GM18867 (cell line): ENCODE data around the gene ARFRP1.

Source experiments
- ATAC-seq: cut with Tn5 transposase; IDR thresholded peaks from one replicate; pipeline ENCODE4 v1.9.1; 2021; ENCODE audit warnings: mild to moderate bottlenecking, moderate library complexity; ENCODE audit not compliant: unreplicated experiment

ARFRP1 gene

GRCh38 chr20:63744158-63744557 is 36.4 kb upstream of the ARFRP1 start:
- ATAC-seq: no peak

- ATAC-seq: no peak
These were observed 35.6 kb upstream of the ARFRP1 start for GRCh38 chr20:63743210-63743970.

GRCh38 chr20:63742381-63743024 is 34.7 kb upstream of the ARFRP1 start:
- no peak for ATAC-seq

- no peak for ATAC-seq
These were observed 34.1 kb upstream of the ARFRP1 start for GRCh38 chr20:63741676-63742380.

GRCh38 chr20:63741354-63741675 is 33.5 kb upstream of the ARFRP1 start:
- ATAC-seq: no peak

GRCh38 chr20:63740627-63741353 is 33.0 kb upstream of the ARFRP1 start:
- no peak for ATAC-seq

- no peak for ATAC-seq
These were observed 32.4 kb upstream of the ARFRP1 start for GRCh38 chr20:63740070-63740626.

GRCh38 chr20:63739130-63740069 is 31.6 kb upstream of the ARFRP1 start, which contains the start of gene SLC2A4RG:
SLC2A4RG (plus strand) TSS chr20:63739776; CDS start chr20:63739913, 137 bp downstream.
- peak; percentile 42 for ATAC-seq

- no peak for ATAC-seq
These were observed 30.9 kb upstream of the ARFRP1 start for GRCh38 chr20:63738687-63739129.

GRCh38 chr20:63737945-63738686 is 30.3 kb upstream of the ARFRP1 start:
- no peak for ATAC-seq

GRCh38 chr20:63737695-63737944 is 29.8 kb upstream of the ARFRP1 start:
- no peak for ATAC-seq

- ATAC-seq: no peak
These were observed 29.3 kb upstream of the ARFRP1 start for GRCh38 chr20:63736893-63737694.

GRCh38 chr20:63735859-63736718 is 28.3 kb upstream of the ARFRP1 start, which contains the start of gene LIME1:
LIME1 (plus strand) TSS chr20:63736664; CDS start chr20:63737550, 886 bp downstream.
- ATAC-seq: no peak

- ATAC-seq: no peak
These were observed 27.4 kb upstream of the ARFRP1 start for GRCh38 chr20:63734946-63735858.

- ATAC-seq: no peak
These were observed 26.6 kb upstream of the ARFRP1 start for GRCh38 chr20:63734111-63734945.
